Hepatocyte (in vitro differentiated cells): Measurements from ENCODE around the gene KLHL36.

Source experiments
- CTCF ChIP-seq: fragments of 200-600 bp; sonication (generic); IDR thresholded peaks from 2 replicates; pipeline ENCODE4 v1.5.1; 2016; ENCODE audit warnings: antibody characterized with exemption, mild to moderate bottlenecking; ENCODE audit not compliant: poor library complexity
- EZH2phosphoT487 ChIP-seq: fragments of 200-600 bp; sonication (generic); IDR thresholded peaks from one replicate; pipeline ENCODE4 v1.6.1; 2018; ENCODE audit warnings: antibody characterized with exemption, mild to moderate bottlenecking, low read depth, moderate library complexity; ENCODE audit not compliant: unreplicated experiment, severe bottlenecking

- TF ChIP-seq CTCF (no peak), EZH2phosphoT487 (no peak)
These were observed 52.4 kb downstream of the KLHL36 start for GRCh38 chr16:84700446-84701300.
